ENCODE results near the gene NEDD9.

NEDD9 gene

GRCh38 chr6:11196511-11197174 is 35.8 kb downstream of the NEDD9 start:
- H3K27ac ChIP-seq, result peak overlapping the region in 1 of 2 donors; percentile 90
- no peak overlapping the region for H3K4me3 ChIP-seq
- TF ChIP-seq, protein P1, sequence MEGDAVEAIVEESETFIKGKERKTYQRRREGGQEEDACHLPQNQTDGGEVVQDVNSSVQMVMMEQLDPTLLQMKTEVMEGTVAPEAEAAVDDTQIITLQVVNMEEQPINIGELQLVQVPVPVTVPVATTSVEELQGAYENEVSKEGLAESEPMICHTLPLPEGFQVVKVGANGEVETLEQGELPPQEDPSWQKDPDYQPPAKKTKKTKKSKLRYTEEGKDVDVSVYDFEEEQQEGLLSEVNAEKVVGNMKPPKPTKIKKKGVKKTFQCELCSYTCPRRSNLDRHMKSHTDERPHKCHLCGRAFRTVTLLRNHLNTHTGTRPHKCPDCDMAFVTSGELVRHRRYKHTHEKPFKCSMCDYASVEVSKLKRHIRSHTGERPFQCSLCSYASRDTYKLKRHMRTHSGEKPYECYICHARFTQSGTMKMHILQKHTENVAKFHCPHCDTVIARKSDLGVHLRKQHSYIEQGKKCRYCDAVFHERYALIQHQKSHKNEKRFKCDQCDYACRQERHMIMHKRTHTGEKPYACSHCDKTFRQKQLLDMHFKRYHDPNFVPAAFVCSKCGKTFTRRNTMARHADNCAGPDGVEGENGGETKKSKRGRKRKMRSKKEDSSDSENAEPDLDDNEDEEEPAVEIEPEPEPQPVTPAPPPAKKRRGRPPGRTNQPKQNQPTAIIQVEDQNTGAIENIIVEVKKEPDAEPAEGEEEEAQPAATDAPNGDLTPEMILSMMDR (IDR thresholded peaks at IDR 0.05), result no peak
- no peak for DNase-seq (ENCODE audit: low spot score)

GRCh38 chr6:11194356-11195218 is 37.9 kb downstream of the NEDD9 start:
- DNase-seq (ENCODE audit: low spot score), result no peak
- TF ChIP-seq, protein P1 (IDR thresholded peaks at IDR 0.05), result no peak
- peak overlapping the region; percentile 68 to 90 for H3K27ac ChIP-seq
- H3K4me3 ChIP-seq, result peak overlapping the region; percentile 18

- DNase-seq (ENCODE audit: low spot score), result no peak
- H3K4me3 ChIP-seq, result no peak overlapping the region
- H3K27ac ChIP-seq, result peak overlapping the region in 1 of 2 donors; percentile 49
- TF ChIP-seq, protein P1 (IDR thresholded peaks at IDR 0.05), result no peak
Measured at GRCh38 chr6:11193434-11193833, 39.0 kb downstream of the NEDD9 start.

DNA sequence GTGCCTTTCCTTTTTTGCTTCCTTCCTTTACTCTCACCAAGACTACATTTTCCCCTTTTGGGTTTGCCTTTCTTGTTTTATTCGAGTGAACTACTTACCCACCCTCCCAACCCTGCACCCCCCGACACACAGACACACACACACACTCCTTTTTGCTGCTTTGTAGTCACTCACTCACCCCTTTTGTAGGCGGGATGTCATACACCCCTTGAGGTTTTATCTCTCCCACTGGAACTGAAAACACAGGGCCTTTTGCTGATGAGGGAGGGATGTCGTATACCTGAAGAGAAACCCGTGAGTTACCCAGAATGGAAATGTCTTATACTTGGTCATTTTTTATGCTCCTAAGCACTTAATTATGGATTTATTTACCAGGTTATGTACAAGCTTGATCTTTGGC is 40.3 kb downstream of the NEDD9 start:
- no peak for DNase-seq (ENCODE audit: low spot score)
- TF ChIP-seq, protein P1 (IDR thresholded peaks at IDR 0.05), result no peak
- Histone ChIP-seq H3K4me3 (no peak overlapping the region), H3K27ac (no peak overlapping the region)

- DNase-seq (ENCODE audit: low spot score), result no peak
- no peak overlapping the region for H3K4me3 ChIP-seq
- TF ChIP-seq, protein P1 (IDR thresholded peaks at IDR 0.05), result no peak
- H3K27ac ChIP-seq, result no peak overlapping the region
Measured at GRCh38 chr6:11190625-11191245, 41.7 kb downstream of the NEDD9 start.

DNA sequence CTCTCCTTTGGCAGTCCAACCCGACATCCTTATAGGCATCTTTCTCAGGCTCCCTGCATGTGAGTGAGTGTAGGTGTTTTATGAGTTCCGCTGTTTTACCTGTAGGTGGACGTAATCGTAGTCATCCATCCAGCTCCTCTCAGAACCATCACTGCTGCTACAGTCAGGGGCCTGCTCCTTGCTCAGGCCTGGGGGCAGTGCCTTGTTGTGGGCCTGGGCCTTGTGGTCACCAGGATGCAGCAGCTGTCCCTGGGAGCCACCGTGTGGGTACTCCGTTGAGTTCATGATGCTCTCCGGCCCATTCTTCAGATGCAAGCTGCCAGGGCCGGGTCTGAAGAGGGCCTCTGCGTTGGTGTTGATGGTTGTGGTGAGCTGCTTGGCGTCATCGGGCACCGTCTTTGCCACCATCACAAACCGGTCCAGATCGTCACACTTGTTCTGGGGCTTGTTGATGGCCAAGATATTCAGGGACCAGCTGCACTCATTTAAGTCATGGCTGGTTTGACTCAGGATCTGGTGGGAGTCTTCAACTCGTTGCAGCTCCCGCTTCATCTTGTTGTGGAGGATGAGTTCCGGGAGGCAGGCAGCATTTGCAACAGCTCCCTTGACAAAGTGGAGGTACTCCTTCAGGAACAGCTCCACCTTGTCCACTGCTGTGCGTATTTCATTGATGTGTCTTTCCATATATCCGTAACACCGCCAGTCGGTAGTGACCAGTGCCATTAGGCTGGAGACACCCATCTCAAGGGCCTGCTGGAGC is 42.4 kb downstream of the NEDD9 start:
- DNase-seq (ENCODE audit: low spot score), result no peak
- TF ChIP-seq, protein P1 (IDR thresholded peaks at IDR 0.05), result no peak
- Histone ChIP-seq H3K27ac (no peak overlapping the region), H3K4me3 (no peak overlapping the region)
